Stimulated activated CD8-positive, alpha-beta memory T cell treated with anti-CD3 and anti-CD28 coated beads, Interleukin-2, amount 100 ng/mL, for 1 hour (primary cell): ENCODE measurements around the gene DDOST.
"Not testable (repeated sequence)": the region's sequence is repeated elsewhere in the genome, so short reads cannot be mapped to it uniquely, and the experiment has no call there.

Experiments
- DNase-seq, 2 donors: peaks; one replicate each; pipeline ENCODE4 v3.0.0-alpha.2; 2020; ENCODE audit warnings: low read depth in 2 of 2

DDOST gene

DNA sequence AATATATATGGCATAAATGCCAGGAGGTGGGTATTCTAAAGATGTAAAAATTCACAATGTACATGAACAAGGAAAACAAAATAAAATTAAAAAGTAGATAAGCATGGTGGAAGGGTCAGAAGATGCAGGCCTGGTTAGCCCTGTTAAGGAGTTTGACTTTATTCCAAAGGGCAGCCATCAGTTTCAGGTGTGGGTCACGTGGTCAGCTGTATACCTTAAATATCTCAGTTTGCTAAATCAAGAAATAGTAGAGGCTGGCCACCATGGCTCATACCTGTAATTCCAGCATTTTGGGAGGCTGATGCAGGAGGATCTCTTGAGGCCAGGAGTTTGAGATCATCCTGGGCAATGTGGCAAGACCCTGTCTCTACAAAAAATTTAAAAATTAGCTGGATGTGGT lies 36.5 kb downstream of the DDOST start:
- no peak for DNase-seq

- DNase-seq: no peak
These were observed 40.2 kb downstream of the DDOST start for GRCh38 chr1:20621012-20621411.

DNA sequence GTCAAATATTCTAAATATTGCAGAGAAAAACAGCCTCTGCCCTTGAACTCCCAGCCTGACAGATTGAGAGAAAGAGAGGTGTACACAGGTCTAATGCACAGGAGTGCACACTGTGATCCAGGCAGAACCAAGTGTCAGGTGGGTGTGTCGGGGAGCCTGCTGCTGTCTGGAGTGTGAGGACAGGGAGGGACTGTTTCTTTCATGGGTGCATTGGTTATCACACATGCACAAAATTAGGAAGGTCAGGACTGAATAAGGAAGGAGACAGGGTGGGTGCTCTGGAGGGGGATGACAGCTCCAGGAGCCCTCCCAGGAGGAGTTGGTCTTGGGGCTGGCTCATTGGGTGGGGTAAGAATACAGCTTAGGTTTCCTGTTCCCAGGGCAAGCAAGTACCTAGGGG lies 41.2 kb downstream of the DDOST start:
- DNase-seq: no peak

- no peak for DNase-seq
These were observed 42.6 kb downstream of the DDOST start for GRCh38 chr1:20618550-20618949.

DNA sequence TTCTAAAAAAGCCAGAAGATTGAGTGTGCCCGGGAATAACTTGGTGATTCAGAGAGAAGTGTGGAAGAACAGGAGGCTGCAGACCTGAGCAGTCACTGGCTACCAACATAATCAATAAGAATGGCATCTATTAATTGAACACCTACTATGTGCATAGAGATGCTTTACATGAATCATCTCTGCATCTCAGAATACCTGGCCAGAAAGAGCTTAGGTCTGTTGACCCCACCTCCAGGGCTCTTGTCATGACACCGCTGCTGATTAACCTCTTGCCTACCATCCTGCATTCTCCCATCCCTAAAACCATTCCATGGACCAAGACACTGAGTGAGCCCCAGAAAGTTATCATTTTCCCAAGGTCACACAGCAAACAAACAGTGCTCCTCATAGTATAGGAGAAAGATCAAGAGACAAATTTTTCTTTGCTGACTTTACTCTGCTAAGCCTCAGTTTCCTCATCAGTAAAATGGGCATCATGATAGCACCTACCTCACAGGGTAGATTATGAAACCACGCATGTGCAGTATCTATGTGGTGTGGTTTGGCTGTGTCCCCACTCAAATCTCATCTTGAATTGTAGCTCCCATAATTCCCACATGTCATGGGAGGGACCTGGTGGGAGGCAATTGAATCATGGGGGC lies 44.2 kb downstream of the DDOST start:
- no peak for DNase-seq

DNA sequence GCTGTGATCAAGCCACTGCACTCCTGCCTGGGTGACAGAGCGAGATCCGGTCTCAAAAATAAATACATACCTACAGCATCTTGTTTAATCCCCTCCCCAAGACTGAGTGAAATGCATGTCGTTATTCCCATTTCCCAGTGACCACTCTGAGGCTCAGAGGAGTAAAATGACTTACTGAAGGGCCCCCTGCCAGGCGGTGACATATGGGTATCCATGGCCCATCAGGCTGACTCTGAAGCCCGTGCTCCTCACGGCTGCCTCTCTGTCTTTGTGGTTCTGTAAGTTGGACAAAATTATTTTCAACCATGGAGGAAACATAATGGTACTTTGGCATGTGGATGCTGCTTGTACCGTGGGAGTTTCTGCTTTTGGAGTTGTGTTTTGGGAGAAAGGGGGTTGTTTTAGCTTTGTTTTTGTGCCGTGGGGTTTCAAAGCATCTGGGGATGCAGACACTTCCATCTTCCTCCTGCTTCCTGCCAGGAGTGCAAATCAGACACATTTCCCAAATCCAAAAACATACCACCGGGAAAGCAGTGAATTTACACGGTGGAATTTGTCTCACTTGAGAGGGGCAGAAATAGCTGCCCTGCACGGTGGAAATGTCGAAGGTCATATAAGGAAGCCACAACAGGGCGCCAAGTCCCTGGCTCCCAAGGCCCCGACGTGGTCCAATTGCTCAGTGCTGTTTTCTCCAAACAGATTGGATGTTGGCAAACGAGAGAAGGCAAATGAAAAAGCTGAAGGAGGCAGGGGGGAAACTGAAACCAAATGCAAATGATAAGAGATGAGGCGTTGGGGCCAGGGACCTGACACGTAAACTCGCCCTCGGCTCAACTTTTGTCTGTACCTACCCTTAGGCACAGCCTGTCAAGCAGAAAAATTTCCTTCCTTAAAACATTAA lies 45.0 kb downstream of the DDOST start:
- no peak for DNase-seq

DNA sequence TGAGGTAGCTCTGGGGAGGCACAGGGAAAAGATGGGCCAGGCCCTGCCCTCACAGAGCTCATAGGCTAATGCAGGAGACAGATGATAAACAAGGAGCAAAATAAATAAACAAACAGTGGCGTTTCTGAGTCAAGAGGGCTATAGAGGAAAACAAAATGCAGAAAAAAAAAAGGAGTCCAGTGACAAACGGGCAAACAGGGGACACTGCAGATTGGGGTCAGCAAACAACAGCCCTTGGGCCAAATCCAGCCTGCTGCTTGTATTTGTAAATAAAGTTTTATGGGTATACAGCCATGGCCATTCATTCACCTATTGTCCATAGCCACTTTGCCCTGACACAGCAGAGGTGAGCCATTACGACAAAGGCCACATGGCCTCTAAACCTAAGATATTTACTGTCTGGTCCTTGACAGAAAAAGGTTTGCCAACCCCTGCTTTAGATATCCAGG lies 47.0 kb downstream of the DDOST start:
- DNase-seq: no peak

- DNase-seq: no peak
These were observed 48.9 kb downstream of the DDOST start for GRCh38 chr1:20612221-20612746.

DNA sequence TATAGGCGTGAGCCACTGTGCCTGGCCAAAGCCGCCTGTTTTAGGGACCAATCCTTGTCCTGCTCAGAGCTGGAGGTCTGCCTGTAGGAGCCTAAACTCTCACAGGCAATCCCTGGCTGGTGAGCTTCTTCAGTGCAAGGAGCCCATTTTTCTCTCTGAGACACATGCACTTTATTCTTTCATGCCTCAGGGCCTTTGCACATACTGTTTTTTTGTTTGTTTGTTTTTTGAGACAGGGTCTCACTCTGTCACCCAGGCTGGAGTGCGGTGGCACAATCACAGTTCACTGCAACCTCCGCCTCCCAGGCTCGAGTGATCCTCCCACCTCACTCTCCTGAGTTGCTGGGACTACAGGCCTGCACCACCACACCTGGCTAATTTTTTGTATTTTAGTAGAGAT lies 49.5 kb downstream of the DDOST start:
- DNase-seq: no peak

DNA sequence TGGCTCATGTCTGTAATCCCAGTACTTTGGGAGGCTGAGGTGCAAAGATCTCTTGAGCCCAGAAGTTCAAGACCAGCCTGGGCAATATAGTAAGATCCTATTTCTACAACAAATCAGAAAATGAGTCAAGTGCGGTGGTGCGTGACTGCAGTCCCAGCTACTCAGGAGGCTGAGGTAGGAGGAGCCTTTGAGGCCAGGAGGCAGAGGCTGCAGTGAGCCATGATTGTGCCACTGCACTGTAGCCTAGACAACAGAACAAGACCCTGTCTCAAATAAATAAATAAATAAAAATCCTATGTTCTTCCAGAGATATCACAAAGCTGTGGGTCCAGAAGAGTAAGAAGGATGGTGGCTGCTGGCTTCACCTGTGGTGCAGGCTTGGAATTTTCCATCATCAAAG lies 50.2 kb downstream of the DDOST start:
- DNase-seq: no peak

GRCh38 chr1:20609541-20609940 lies 51.6 kb downstream of the DDOST start:
- DNase-seq: no peak

- not testable (repeated sequence) for DNase-seq
These were observed 54.2 kb downstream of the DDOST start for GRCh38 chr1:20606801-20607570.

DNA sequence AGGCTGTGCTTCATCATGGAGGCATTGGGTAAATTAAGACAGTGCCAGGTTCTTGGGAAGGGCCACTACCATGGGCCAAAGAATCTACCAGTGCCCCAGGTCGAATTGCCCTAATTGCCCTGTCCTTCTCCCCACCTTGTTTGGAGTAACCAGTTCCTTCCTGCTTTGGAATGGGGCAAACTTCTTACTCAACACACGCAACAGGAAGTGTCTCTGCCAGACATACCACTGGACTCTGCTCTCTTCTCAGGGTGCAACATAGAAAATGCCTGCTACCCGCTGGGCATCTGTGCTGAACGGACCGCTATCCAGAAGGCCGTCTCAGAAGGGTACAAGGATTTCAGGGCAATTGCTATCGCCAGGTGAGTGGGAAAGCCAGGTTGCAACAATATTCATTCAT lies 56.5 kb downstream of the DDOST start:
- DNase-seq: no peak

GRCh38 chr1:20603504-20604464 lies 57.4 kb downstream of the DDOST start:
- no peak for DNase-seq

DNA sequence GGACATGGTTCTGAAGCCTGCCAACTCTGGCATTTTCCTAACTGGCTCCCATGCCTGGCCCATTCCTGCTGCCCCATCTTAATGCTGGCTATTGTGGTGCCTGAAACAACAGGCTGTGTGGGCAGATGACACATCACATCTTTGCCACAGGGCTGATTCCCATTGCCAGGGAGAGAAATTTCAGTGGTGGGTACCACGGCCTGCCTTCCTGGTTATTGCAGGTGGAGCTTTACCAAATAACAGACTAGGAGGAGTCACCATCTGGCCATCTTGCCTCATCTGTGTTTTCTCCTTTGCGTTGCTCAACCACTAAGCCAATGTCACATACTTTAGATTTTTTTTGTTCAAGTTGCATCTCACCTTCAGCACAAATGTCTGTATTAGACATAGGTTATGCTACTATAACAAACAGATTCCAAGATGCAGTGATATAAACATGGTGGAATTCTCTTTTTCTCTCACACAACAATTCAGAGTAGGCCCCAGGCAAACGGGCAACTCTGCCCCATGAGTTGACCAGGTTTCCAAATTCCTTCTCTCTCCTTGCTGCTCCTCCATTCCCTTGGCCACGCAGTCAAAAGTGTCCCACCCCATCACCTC lies 58.2 kb downstream of the DDOST start:
- DNase-seq: no peak
